Prostate gland (tissue), 2 donors: ENCODE data around the gene RARS1.

Source experiments
- CTCF ChIP-seq, 4 experiments: fragments of 200-600 bp in 2 of 4; fragments of 450-650 bp in 2 of 4; sonication (generic) in 2 of 4; IDR thresholded peaks; 1 replicate in 3 of 4; 2 replicates in 1 of 4; pipeline ENCODE4 v1.5.1; 2016 to 2019; ENCODE audit warnings: antibody characterized with exemption in 4 of 4, mild to moderate bottlenecking in 2 of 4, moderate library complexity in 2 of 4
- POLR2A ChIP-seq: fragments of 450-650 bp; IDR thresholded peaks from one replicate; pipeline ENCODE4 v1.6.1; 2016; ENCODE audit warnings: antibody characterized with exemption, mild to moderate bottlenecking

- TF ChIP-seq POLR2A (no peak), CTCF (IDR thresholded peaks at IDR 0.05) (no peak)
Measured at GRCh38 chr5:168557389-168557788, 71.1 kb downstream of the RARS1 start.
